Upper lobe of left lung (tissue), 6 donors: ENCODE data around the gene FBXO8. TPM values are rescaled to one million over a fixed set of nuclear protein-coding genes. Genes with fewer than 3 reads are reported as not detected.

Experiments used
- ATAC-seq, 2 donors: fragments of 200-7000 bp; cut with Tn5 transposase; one replicate each; pipeline ENCODE4 v1.9.1; 2022; ENCODE audit warnings: mild to moderate bottlenecking in 2 of 2, moderate library complexity in 2 of 2; ENCODE audit not compliant: low FRiP score in 2 of 2
- DNase-seq, 2 donors: peaks; one replicate each; pipeline ENCODE4 v3.0.0-alpha.2; 2019 to 2020
- H3K27ac ChIP-seq, 4 donors: fragments of 200-600 bp; sonication (generic); one replicate each; pipeline ENCODE4 v1.5.1; 2016 to 2019
- H3K27me3 ChIP-seq, 4 donors: fragments of 200-600 bp; sonication (generic); one replicate each; pipeline ENCODE4 v1.5.1; 2017 to 2019
- H3K36me3 ChIP-seq, 4 donors: fragments of 200-600 bp; sonication (generic); one replicate each; pipeline ENCODE4 v1.5.1; 2016 to 2019
- H3K4me1 ChIP-seq, 4 donors: fragments of 200-600 bp; sonication (generic); one replicate each; pipeline ENCODE4 v1.5.1; 2018 to 2019
- H3K4me3 ChIP-seq, 4 donors: fragments of 200-600 bp; sonication (generic); one replicate each; pipeline ENCODE4 v1.5.1; 2017 to 2019; ENCODE audit warnings: mild to moderate bottlenecking in 2 of 4, moderate library complexity in 1 of 4
- H3K9me3 ChIP-seq, 4 donors: fragments of 200-600 bp; sonication (generic); one replicate each; pipeline ENCODE4 v1.5.1; 2018 to 2019
- CTCF ChIP-seq, 6 experiments: fragments of 450-650 bp in 4 of 6; fragments of 200-600 bp in 2 of 6; sonication (generic) in 2 of 6; IDR thresholded peaks; one replicate each; pipeline ENCODE4 v1.5.1; 2016 to 2019; ENCODE audit warnings: antibody characterized with exemption in 6 of 6
- EP300 ChIP-seq, 4 donors: sonication (generic); formaldehyde crosslinking; IDR thresholded peaks; one replicate each; pipeline ENCODE4 v1.5.1; 2017; ENCODE audit warnings: antibody characterized with exemption in 4 of 4, control low read depth in 2 of 4
- POLR2A ChIP-seq, 4 donors: fragments of 450-650 bp; IDR thresholded peaks; one replicate each; pipeline ENCODE4 v1.5.1; 2016 to 2017; ENCODE audit warnings: antibody characterized with exemption in 4 of 4, mild to moderate bottlenecking in 2 of 4
- POLR2AphosphoS5 ChIP-seq, 2 donors: sonication (generic); formaldehyde crosslinking; IDR thresholded peaks; one replicate each; pipeline ENCODE4 v1.5.1; 2017; ENCODE audit warnings: antibody characterized with exemption in 2 of 2
- WGBS, 2 donors: methylation state at CpG; one replicate each; pipeline ENCODE4 v1.1.5; 2017 to 2018; 5-methylcytosine and 5-hydroxymethylcytosine counted together
- total RNA-seq, 6 donors: library from RNA; depleted of rRNA in 4 of 6; stranded (reverse); fragments of >200 nt in 4 of 6; gene quantifications; one replicate each; pipeline versions ENCODE4 v1.1.0 to v1.2.1, GENCODE V29; 2016 to 2021
- donor health status: DM: no; HTN: no; CAD: no; lungs with moderate emphysema.
- donor health status: DM: no; HTN: yes; CAD: no; lungs with severe emphysema.

The FBXO8 gene
- total RNA-seq, 6 donors from 2014 or later: 13.5 to 48.9 (median 26.1) TPM

- H3K36me3 ChIP-seq: no peaks in the 10 kb centered on the region
- H3K27ac ChIP-seq: no peak overlapping the region
- ATAC-seq: no peak
- H3K4me1 ChIP-seq: no peaks in the 10 kb centered on the region
- no peak for DNase-seq
- no peak for TF ChIP-seq EP300 (IDR thresholded peaks at IDR 0.05)
- no peak for TF ChIP-seq POLR2A (IDR thresholded peaks at IDR 0.05)
- no peak for TF ChIP-seq CTCF (IDR thresholded peaks at IDR 0.05)
- TF ChIP-seq POLR2AphosphoS5 (IDR thresholded peaks at IDR 0.05): no peak
- no peak overlapping the region for H3K4me3 ChIP-seq
- no peaks in the 10 kb centered on the region for H3K9me3 ChIP-seq
- no peaks in the 10 kb centered on the region for H3K27me3 ChIP-seq
- 66 to 67% methylated on average over 9 of the region's 9 CpGs for WGBS, 2 donors
These were observed 79.2 kb downstream of the FBXO8 start for GRCh38 chr4:174204164-174204831.

- Histone ChIP-seq H3K4me1 (no peaks in the 10 kb centered on the region), H3K27ac (no peak overlapping the region)
These were observed 81.6 kb downstream of the FBXO8 start for GRCh38 chr4:174201871-174202270.

DNA sequence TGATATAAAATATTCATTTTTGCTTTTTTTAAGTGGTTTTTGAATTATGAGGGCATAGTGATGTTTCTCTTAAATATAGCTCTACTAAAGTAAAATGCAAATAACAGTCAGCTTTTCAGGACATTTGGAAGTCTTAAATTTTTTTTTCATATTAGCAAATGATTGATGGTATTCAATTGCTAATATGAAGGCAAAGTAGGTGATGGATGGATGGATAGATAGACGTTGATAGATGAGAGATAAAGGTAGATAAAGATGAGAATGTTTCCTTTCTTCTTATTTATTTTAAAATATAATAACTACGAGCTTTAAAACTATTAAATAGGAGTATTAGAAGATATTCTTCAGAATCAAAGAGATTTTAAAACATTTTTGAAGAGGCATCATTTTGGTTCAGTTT is 83.7 kb downstream of the FBXO8 start:
- no peak overlapping the region for H3K27ac ChIP-seq
- DNase-seq (no peak), ATAC-seq (no peak)
- no peaks in the 10 kb centered on the region for H3K27me3 ChIP-seq
- 48 to 50% methylated on average over 2 of the region's 2 CpGs for WGBS, 2 donors
- H3K4me3 ChIP-seq: no peak overlapping the region
- TF ChIP-seq CTCF (IDR thresholded peaks at IDR 0.05): no peak
- TF ChIP-seq POLR2AphosphoS5 (IDR thresholded peaks at IDR 0.05): no peak
- TF ChIP-seq EP300 (IDR thresholded peaks at IDR 0.05): no peak
- no peak for TF ChIP-seq POLR2A (IDR thresholded peaks at IDR 0.05)
- H3K4me1 ChIP-seq: no peaks in the 10 kb centered on the region
- no peaks in the 10 kb centered on the region for H3K36me3 ChIP-seq
- H3K9me3 ChIP-seq: no peaks in the 10 kb centered on the region

More at GRCh38 chr4:174201871-174202270, 81.6 kb downstream of the FBXO8 start:
- no peaks in the 10 kb centered on the region for H3K36me3 ChIP-seq
- ATAC-seq (no peak), DNase-seq (no peak)
- 57 to 61% methylated on average over 2 of the region's 2 CpGs for WGBS, 2 donors
- no peaks in the 10 kb centered on the region for H3K27me3 ChIP-seq
- no peaks in the 10 kb centered on the region for H3K9me3 ChIP-seq
- no peak overlapping the region for H3K4me3 ChIP-seq
- TF ChIP-seq CTCF (IDR thresholded peaks at IDR 0.05) (no peak), POLR2AphosphoS5 (IDR thresholded peaks at IDR 0.05) (no peak), EP300 (IDR thresholded peaks at IDR 0.05) (no peak), POLR2A (IDR thresholded peaks at IDR 0.05) (no peak)

DNA sequence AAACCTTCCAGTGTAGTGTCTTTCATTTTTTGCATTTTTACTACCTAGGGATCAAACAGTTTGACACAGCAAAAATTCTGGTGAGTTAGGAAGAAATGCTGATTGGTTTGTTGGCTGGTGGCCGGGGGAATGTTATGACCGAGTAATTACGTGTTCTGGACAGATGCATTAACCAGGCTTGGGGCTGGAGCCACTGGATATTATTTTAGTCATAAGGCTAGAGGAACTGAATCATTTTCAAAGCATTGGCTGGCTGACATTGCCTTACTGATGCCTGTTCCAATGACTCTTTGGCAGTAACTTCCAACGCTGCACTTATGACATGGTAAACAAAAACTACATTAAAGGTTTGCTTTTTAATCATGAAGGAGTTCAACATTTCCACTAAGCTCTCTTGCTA is 84.6 kb downstream of the FBXO8 start:
- Histone ChIP-seq H3K9me3 (no peaks in the 10 kb centered on the region), H3K4me1 (no peaks in the 10 kb centered on the region), H3K4me3 (no peak overlapping the region), H3K36me3 (no peaks in the 10 kb centered on the region), H3K27me3 (no peaks in the 10 kb centered on the region), H3K27ac (no peak overlapping the region)
- DNase-seq (no peak), ATAC-seq (no peak)
- WGBS, 2 donors: 56 to 66% methylated on average over 4 of the region's 4 CpGs
- TF ChIP-seq EP300 (IDR thresholded peaks at IDR 0.05) (no peak), CTCF (IDR thresholded peaks at IDR 0.05) (no peak), POLR2A (IDR thresholded peaks at IDR 0.05) (no peak), POLR2AphosphoS5 (IDR thresholded peaks at IDR 0.05) (no peak)

- DNase-seq: no peak
- Histone ChIP-seq H3K4me3 (no peak overlapping the region), H3K27ac (no peak overlapping the region), H3K36me3 (no peaks in the 10 kb centered on the region), H3K9me3 (no peaks in the 10 kb centered on the region), H3K27me3 (no peaks in the 10 kb centered on the region), H3K4me1 (no peaks in the 10 kb centered on the region)
- WGBS, 2 donors: 80 to 95% methylated on average over 1 of the region's 1 CpG
- ATAC-seq: no peak
- TF ChIP-seq POLR2AphosphoS5 (IDR thresholded peaks at IDR 0.05) (no peak), POLR2A (IDR thresholded peaks at IDR 0.05) (no peak), CTCF (IDR thresholded peaks at IDR 0.05) (no peak), EP300 (IDR thresholded peaks at IDR 0.05) (no peak)
These were observed 85.1 kb downstream of the FBXO8 start for GRCh38 chr4:174198396-174198795.
